Peyer's patch (tissue), 4 donors: ENCODE data around the gene TMEM81.

Source experiments
- CTCF ChIP-seq, 6 experiments: fragments of 450-650 bp in 4 of 6; fragments of 200-600 bp in 2 of 6; sonication (generic) in 1 of 6; IDR thresholded peaks; one replicate each; pipeline ENCODE4 v1.5.1; 2017 to 2019; ENCODE audit warnings: antibody characterized with exemption in 6 of 6, mild to moderate bottlenecking in 3 of 6, moderate library complexity in 1 of 6
- POLR2A ChIP-seq, 2 donors: fragments of 450-650 bp; IDR thresholded peaks; one replicate each; pipeline ENCODE4 v1.5.1; 2017; ENCODE audit warnings: antibody characterized with exemption in 2 of 2, mild to moderate bottlenecking in 2 of 2, moderate library complexity in 2 of 2

- TF ChIP-seq CTCF (IDR thresholded peaks at IDR 0.05) (no peak), POLR2A (IDR thresholded peaks at IDR 0.05) (no peak)
These were observed 23.5 kb downstream of the TMEM81 start for GRCh38 chr1:205060746-205061145.
